HG03025 (cell line): ENCODE measurements around the gene PANK2.
"Not testable (repeated sequence)": the region's sequence is repeated elsewhere in the genome, so short reads cannot be mapped to it uniquely, and the experiment has no call there.

ENCODE experiments used
- ATAC-seq: cut with Tn5 transposase; IDR thresholded peaks from one replicate; pipeline ENCODE4 v1.9.1; 2021; ENCODE audit warnings: mild to moderate bottlenecking, moderate library complexity; ENCODE audit not compliant: unreplicated experiment, low FRiP score

Gene PANK2

DNA sequence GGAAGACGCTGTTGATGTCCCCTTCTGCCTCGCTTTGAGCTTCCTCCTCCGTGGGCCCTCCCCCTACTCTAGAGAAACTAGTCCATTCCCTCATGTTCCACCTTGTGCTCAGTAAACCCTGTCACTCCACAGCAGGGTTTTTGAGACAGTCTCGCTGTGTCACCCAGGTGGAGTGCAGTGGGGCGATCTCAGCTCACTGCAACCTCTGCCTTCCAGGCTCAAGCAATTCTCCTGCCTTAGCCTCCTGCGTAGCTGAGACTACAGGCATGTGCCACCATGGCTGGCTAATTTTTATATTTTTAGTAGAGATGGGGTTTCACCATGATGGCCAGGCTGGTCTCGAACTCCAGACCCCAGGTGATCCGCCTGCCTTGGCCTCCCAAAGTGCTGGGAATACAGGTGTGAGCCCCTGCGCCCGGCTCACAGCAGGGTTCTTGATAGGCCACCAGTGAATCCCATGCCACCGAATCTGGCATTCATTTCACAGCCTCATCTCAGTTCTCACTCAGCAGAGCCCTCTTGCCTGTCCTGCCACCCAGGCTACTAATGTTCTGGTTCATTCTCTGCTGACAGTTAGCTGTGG lies 36.0 kb downstream of the PANK2 start:
- no peak for ATAC-seq

DNA sequence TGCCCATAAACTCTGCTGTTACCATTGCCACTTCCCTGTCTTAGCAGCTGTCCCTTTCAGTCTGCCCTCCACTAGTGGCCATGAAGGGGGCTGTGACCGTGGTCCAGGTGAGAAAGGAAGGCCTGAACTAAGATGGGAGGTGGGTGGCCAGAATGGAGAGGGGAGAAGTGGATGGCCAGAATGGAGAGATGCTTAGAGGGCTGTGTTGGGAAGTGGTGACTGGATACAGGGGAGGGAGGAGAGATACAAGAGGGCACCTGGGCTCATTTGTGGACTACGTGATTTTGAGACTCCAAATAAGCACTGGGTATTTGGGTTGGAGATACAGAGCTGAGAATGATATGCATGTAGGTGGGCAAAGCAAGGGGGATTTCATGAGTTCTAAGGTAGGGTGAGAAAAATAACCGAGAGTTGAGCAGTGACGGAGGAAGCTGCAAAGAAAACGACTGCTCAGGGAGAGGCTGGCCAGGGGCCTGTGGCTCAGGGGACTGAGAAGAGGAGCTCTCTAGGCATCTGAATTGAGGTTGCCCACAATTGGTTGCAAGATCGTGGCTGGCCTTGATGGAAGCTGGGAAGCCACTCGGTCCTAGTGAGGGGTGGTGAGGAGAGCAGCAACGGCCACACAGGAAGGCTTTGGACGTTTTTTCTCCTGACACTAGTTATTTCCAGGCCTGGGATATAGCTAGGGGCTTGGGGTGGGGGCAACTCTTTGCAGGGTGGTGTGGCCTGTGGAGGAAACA lies 36.9 kb downstream of the PANK2 start:
- no peak for ATAC-seq

DNA sequence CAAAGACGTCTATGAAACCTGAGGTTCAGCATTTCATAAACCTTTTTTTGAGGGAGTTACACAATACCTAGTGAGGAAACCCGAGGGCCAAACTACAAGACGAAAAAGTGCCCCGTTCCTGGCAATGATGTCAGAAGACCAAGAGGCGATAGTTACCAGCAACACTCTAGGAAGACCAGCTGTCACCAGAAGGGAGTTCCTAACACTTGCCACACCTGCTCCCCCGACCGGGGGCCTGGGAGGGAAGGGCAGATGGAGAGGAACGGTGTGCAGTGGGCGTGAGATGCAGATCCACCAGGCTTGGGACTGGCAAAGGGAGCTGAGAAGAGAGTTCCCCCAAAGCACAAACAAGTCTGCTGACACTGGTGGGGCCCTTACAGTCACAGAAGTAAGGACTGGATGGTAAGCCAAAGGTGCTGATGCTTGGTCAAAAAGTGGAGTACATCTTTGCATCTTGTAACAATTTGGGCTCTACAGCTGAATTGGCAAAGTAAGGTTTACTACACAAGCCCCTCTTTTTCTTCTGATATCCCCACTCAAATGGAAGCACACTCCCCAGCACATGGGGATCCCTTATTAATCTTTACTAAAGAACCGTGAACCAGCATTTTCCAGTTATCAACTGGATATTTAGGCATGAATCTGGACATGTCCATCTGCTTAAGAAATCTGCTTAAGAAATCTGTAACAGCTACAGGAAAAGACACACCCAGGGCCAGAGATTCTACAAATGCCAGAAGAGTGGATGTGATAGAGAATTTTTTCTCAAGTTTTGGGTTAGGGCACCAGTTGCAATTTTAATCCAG lies 38.5 kb downstream of the PANK2 start:
- ATAC-seq: no peak

DNA sequence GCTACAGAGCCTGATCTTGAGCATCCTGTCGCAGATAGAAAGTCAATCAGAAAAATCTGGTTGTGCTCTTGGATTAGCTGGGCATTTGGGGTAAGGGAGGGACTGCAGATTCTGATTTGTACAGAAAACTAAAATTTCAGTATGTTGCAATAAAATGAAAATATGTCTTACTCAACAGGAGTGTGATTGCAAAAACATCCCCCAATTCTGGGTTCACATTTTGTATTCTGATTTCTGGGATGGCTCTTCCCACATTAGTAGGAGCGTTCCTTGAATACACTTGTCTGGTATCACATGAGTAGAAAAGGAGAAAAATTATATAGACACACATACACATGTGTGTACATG lies 40.5 kb downstream of the PANK2 start:
- ATAC-seq: no peak

DNA sequence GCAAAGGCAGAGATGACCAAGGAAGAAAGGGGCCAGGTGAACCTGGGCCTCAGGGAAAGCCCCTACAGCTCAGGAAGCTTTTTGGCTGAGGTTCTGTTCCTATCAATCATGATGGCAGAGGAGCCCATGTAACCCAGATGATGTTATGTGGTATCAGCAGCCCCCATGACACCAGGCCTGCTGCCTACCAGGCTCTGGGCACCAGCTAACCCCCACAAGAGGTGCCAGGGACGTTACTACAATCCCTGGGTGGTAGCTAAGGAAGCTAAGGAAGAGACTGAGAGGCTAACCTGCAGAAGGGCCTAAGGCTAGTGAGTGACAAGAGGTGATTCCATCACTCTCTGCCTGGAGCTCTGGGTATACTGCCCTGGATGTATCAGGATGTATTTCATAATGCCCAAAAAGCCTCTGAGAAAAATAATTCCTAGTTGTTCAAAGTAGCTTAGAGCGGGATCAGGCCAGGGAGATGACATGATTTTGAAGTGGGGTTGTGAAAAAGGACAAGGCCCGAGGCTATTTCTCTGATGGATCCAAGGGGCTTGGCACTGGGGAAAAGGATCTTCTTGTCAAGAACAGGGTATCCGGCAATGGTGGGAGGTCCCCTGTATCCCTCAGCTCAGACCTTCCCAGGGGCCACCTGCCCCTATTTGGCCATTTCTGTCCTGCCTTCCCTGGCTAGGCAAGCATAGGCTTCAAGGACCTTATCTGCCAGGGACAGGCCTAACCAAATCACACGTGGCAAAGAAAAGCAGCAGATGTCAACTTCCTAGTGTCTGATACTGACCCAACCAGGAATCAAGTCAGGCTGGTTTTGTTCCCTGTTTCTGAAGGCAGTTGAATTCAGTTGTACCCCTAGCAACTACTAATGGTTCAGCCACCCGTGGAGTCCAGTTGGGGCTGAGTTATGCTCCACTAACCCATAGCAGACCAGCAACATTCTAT lies 41.3 kb downstream of the PANK2 start:
- no peak for ATAC-seq

DNA sequence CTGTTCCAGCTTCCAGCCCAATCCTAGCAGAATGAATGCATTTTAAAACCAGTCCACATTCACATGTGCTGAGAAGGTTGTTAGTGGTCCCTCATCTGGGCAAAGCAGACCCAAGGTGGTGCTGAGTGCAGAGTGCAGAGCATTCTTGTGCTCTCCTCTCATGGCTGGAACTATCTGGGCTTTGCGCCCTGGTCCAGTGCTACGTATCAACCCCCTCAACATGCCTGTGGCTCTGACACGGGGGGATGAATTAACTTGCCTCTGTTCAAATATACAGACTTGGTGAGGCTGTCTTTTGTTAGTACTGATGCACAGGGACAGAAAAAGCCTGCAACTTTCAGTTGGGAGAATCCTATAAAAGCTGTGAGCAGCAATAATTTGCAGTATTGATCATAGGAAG lies 42.5 kb downstream of the PANK2 start:
- ATAC-seq: no peak

DNA sequence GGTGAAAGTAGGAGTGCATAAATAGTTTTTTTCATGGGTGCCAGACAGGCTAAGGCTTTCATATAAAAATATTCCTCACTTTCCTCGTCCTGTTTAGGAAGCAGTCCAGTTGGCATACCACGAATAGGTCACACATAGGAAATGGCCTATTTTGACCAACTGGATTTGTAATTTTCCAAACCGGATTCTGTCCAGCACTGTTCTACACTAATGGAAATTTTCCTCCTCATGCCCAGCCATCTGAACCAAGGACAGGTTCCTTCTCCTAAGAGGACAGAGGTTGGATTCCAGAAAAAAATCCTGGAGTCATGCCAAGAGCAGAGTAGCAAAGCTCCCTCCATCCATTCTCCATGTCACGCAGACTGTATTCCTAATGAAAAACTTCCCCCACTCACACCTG lies 43.1 kb downstream of the PANK2 start:
- no peak for ATAC-seq

DNA sequence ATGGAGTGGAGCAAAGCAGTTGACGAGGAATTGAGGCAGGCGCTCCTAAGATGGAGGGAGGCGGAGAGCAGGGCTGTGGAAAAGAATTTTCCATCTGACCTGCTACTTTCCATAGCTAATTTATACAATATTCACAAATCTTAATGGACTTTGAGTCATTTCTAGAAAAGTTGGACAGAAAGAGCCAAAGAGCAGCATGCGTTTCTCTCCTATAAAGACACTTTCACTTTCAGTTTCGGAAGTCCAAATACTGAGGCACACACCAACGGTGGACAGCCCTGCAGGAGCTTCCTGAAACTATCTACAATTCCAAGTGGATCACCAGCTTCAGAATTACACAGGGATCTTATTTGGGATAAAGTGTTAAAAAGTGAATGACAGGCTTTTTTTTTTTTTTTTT lies 43.5 kb downstream of the PANK2 start:
- no peak for ATAC-seq

DNA sequence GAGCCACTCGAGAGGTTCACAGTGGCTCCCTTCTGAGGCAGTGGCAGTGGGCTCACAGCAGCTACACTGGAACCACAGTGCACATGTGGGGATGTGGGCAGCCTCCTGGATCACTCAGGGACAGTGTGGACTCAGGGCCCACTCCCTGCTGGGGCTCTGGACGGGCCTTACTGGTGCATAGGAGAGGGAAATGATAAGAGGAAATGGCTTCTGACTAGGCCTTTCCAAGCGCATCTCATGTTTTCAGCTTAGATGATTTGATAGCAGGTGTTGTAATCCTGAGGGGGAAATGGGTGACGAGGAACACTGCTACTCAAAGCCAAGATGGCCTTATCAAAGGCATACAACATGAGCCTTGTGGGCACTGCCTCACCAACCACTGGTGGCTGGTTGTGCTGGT lies 44.0 kb downstream of the PANK2 start:
- no peak for ATAC-seq

DNA sequence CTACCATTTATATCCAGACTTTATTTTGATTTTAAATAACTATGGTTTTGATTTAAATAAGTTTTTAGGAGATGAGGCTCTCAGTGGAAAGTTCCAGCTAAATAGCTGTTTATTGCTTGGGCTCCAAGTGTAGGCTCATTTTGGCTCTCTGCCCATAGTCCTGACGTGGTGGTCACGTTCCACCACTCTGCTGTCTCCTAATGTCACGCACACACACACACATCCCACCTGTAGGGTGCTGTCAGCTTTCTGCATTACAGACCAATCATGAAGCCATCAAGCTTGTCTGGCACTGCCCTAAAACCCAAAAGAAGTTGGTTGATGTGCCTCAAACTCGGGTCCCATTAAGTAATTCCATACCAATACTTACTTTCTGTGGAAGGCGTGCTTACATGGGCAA lies 45.4 kb downstream of the PANK2 start:
- ATAC-seq: no peak

DNA sequence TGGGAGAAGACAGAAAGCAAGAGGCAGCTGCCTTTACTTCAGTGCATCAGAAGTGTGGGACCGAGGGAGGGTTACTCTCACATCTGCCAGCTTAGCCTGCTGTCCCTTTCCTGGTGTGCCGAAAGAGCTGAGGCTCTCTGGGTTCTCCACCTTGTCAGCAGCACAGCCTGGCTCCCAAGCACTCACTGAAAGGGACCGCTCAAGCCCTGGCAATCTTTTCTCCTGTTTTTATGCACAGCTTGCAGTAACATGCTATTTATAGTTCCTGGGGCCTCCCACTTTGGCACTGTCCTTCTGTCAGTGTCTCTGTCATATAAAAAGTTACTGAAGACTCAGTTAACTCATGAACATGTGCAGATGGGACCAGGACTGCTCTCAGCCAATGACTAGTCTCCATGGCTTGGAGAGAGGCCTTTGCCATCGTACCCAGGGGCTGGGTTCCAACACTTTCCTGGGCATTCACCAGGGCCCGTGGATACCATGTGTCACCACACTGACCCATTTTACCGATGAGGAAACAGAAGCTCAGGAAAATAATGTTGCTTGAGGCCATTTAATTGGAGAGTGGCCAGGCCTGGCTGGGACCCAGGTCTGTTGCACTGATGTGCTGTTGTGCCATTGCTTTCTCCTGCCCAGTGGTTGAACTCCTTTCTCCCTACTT lies 46.2 kb downstream of the PANK2 start:
- no peak for ATAC-seq

DNA sequence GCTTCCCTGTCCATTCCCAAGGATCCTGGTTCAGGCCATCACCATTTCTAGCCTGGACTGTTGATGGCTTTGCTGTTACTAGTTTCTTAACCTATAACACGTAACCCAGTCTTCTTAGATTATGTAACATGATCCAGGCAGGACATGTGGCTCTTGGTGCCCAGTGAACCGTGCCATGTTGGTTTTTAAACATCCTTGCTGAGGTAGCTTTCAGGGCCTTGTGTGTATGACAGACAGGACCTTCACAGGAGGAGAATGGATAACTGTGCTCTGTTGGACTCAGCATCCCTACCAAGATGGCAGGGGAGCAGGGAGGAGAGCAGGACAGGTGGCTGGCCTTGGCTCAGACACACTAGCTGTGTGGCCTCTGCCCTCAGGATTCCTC lies 46.8 kb downstream of the PANK2 start:
- no peak for ATAC-seq

DNA sequence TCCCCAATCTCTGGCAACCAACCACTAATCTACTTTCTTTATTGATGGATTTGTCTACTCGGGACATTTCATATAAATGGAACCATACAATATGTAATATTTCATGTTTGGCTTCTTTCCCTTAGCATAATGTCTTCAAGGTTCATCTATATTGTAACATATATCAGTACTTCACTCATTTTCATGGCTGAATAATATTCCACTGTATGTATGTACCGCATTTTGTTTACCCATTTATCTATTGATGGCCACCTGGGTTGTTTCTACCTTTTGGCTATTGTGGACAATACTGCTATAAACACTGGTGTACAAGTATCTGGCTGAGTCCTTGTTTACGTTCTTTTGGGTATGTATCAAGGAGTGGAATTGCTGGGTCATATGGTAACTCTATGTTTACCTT lies 48.4 kb downstream of the PANK2 start:
- no peak for ATAC-seq

DNA sequence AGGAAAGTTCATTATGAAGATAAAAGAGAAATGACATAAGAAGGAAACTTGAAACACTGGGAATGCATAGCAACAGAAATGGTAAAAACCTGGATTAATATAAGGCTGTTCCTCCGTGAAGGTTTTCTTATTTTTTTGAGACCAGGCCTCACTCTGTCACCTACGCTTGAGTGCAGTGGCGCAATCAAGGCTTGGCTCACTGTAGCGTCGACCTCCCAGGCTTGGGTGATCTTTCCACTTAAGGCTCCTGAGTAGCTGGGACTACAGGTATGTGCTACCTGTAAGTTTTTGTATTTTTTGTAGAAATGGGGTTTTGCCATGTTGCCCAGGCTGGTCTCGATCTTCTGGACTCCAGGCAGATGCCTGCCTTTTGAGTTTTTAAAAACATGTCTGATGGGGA lies 51.7 kb downstream of the PANK2 start:
- ATAC-seq: no peak

DNA sequence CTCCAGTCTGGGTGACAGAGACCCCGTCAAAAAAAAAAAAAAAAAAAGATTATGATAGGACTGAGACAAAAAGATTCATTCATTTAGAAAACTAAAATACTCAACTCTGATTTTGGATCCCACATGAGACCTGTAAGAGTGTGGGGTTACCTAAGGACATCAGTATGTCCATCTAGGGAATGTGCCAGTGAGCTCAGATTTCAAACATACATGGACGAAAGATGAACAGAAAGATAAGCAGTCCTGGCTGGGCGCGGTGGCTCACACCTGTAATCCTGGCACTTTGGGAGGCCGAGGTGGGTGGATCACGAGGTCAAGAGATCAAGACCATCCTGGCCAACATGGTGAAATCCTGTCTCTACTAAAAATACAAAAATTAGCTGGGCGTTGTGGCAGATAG lies 57.5 kb downstream of the PANK2 start:
- ATAC-seq: not testable (repeated sequence)

DNA sequence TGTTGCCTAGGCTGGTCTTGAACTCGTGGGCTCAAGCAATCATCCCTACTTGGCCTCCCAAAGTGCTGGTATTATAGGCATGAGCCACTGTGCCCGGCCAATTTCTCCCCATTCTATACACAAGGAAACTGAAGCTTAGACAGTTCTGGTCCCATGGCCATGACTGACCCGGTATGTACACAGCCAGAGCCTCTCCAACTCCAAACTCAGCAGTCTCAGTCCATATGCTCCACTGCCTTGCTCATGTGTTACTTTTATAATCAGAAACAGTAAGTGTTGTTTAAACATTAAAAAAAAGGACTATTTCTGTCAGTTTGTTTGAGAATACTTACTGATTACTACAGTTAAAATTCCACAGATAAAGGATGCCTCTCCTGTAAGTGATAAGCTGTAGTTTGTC lies 75.5 kb downstream of the PANK2 start:
- no peak for ATAC-seq

DNA sequence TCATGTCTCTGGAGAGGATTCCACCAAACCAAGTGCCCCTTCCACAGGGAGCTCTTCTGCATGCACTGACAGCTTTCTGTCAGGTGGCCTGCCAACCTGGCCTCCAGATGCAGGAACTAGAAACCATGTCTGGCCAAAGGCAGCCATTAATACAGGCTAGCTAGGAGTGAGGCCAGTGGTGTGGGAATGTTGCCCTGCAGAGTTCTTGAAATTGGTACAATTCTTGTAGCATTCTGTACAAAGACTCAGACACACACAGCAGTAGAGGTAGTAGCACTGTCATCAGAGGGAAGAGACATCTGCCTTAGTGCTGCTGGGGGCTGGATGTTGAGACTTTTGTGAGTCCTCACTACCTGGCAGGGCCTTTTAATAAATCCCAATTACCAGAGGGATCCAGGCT lies 77.4 kb downstream of the PANK2 start:
- no peak for ATAC-seq

DNA sequence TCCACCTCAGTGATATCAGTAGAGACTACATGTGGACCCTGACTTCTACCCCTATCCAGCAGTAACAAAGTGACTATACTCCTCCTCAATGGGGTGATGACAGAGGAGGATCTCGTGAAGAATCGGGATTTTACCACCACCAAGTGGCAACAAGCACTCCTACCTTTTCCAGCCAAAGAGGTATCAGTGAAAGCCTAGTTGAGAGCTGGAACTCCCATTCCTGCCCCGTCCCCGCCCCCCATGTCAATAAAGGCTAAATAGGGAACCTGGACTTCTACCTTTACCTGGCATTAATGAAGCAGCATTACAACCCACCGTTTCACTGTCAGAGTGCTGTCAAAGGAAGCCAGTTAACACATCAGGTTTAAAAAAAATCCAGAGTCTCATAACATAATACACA lies 80.8 kb downstream of the PANK2 start:
- no peak for ATAC-seq

DNA sequence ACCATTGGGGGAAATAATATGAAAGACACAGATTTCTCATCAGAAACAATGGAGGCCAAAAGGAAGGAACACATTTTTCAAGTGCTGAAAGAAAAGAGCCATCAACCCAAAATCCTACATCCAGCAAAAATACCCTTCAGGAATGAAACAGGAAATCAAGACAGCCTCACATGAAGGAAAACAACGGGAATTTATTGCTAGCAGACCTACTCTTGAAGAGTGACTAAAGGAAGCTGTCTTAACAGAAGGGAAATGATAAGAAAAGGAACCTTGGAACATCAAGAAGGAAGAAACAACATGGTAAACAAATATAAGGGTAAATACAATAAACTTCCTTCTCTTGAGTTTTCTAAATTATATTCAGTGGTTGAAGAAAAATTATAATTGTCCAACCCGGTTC lies 82.0 kb downstream of the PANK2 start:
- ATAC-seq: no peak

DNA sequence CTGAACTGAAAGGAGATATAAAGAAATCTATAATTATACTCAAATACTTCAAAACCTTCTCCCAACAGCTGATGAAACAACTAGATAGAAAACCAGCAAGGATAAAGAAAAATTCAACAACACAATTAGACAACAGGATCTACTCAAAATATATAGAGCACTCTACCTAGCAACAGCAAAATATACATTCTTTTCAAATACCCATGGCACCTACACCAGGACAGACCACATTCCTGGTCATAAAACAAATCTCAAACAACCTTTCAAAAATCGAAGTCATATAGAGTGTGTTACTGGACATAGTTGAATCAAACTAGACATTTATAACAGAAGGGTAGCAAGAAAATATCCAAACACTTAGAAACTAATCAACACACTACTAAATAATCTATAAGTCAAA lies 83.0 kb downstream of the PANK2 start:
- no peak for ATAC-seq
